Measurements from ENCODE around the gene TAF10.

Gene TAF10
- total RNA-seq = 9.7 to 16.2 reads per million in 2 experiments

- DNase-seq (ENCODE audit: low read depth) = peak; percentile 92
These were observed at the start of gene TAF10 for GRCh38 chr11:6612213-6613041. TSS of gene TAF10 (minus strand) at chr11:6612216. CDS start at chr11:6612189, 27 bp downstream.

- DNase-seq (ENCODE audit: low read depth) = no peak
These were observed 48.7 kb upstream of the TAF10 start for GRCh38 chr11:6660712-6661111.

GRCh38 chr11:6658647-6659046, 46.6 kb upstream of the TAF10 start:
- no peak for DNase-seq (ENCODE audit: low read depth)

- DNase-seq (ENCODE audit: low read depth) = no peak
These were observed 45.3 kb upstream of the TAF10 start for GRCh38 chr11:6657346-6657745.

GRCh38 chr11:6656936-6657335, 44.9 kb upstream of the TAF10 start:
- DNase-seq (ENCODE audit: low read depth) = no peak

- DNase-seq (ENCODE audit: low read depth) = no peak
These were observed 44.5 kb upstream of the TAF10 start for GRCh38 chr11:6656584-6656915.

- peak; percentile 19 for DNase-seq (ENCODE audit: low read depth)
These were observed 44.0 kb upstream of the TAF10 start, which contains the start of gene DCHS1 for GRCh38 chr11:6655790-6656583. TSS of gene DCHS1 (minus strand) at chr11:6655809. CDS start at chr11:6641613, 14,196 bp downstream.

- no peak for DNase-seq (ENCODE audit: low read depth)
These were observed 43.2 kb upstream of the TAF10 start for GRCh38 chr11:6655020-6655789.

- DNase-seq (ENCODE audit: low read depth) = no peak
These were observed 42.4 kb upstream of the TAF10 start for GRCh38 chr11:6654281-6655019.

- no peak for DNase-seq (ENCODE audit: low read depth)
These were observed 41.6 kb upstream of the TAF10 start for GRCh38 chr11:6653656-6654055.

GRCh38 chr11:6653097-6653496, 41.1 kb upstream of the TAF10 start:
- DNase-seq (ENCODE audit: low read depth) = no peak

GRCh38 chr11:6652182-6652581, 40.2 kb upstream of the TAF10 start:
- no peak for DNase-seq (ENCODE audit: low read depth)

- no peak for DNase-seq (ENCODE audit: low read depth)
These were observed 39.0 kb upstream of the TAF10 start for GRCh38 chr11:6650980-6651379.

GRCh38 chr11:6650104-6650503, 38.1 kb upstream of the TAF10 start:
- no peak for DNase-seq (ENCODE audit: low read depth)

- no peak for DNase-seq (ENCODE audit: low read depth)
These were observed 36.5 kb upstream of the TAF10 start for GRCh38 chr11:6648501-6648900.

GRCh38 chr11:6647836-6648235, 35.8 kb upstream of the TAF10 start:
- DNase-seq (ENCODE audit: low read depth) = no peak

- no peak for DNase-seq (ENCODE audit: low read depth)
These were observed 35.1 kb upstream of the TAF10 start for GRCh38 chr11:6646918-6647679.

- DNase-seq (ENCODE audit: low read depth) = no peak
These were observed 34.5 kb upstream of the TAF10 start for GRCh38 chr11:6646576-6646917.

GRCh38 chr11:6646071-6646470, 34.1 kb upstream of the TAF10 start:
- no peak for DNase-seq (ENCODE audit: low read depth)

- no peak for DNase-seq (ENCODE audit: low read depth)
These were observed 30.9 kb upstream of the TAF10 start for GRCh38 chr11:6642957-6643356.
